Erythroblast (primary cell): Measurements from ENCODE around the gene SLC4A9.

Source experiments
- DNase-seq, 2 experiments: peaks; one replicate each; lab custom pipeline; 2025; lab: John Stamatoyannopoulos, UW
- GATA1 ChIP-seq: IDR thresholded peaks from 2 replicates; pipeline ENCODE4 v1.6.1; 2011; ENCODE audit warnings: low read depth, mild to moderate bottlenecking, control low read depth, low read length, moderate library complexity
- POLR2A ChIP-seq: IDR thresholded peaks from 2 replicates; pipeline ENCODE4 v1.6.1; 2011; ENCODE audit warnings: mild to moderate bottlenecking, low read length

SLC4A9 gene, protein sequence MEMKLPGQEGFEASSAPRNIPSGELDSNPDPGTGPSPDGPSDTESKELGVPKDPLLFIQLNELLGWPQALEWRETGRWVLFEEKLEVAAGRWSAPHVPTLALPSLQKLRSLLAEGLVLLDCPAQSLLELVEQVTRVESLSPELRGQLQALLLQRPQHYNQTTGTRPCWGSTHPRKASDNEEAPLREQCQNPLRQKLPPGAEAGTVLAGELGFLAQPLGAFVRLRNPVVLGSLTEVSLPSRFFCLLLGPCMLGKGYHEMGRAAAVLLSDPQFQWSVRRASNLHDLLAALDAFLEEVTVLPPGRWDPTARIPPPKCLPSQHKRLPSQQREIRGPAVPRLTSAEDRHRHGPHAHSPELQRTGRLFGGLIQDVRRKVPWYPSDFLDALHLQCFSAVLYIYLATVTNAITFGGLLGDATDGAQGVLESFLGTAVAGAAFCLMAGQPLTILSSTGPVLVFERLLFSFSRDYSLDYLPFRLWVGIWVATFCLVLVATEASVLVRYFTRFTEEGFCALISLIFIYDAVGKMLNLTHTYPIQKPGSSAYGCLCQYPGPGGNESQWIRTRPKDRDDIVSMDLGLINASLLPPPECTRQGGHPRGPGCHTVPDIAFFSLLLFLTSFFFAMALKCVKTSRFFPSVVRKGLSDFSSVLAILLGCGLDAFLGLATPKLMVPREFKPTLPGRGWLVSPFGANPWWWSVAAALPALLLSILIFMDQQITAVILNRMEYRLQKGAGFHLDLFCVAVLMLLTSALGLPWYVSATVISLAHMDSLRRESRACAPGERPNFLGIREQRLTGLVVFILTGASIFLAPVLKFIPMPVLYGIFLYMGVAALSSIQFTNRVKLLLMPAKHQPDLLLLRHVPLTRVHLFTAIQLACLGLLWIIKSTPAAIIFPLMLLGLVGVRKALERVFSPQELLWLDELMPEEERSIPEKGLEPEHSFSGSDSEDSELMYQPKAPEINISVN

DNA sequence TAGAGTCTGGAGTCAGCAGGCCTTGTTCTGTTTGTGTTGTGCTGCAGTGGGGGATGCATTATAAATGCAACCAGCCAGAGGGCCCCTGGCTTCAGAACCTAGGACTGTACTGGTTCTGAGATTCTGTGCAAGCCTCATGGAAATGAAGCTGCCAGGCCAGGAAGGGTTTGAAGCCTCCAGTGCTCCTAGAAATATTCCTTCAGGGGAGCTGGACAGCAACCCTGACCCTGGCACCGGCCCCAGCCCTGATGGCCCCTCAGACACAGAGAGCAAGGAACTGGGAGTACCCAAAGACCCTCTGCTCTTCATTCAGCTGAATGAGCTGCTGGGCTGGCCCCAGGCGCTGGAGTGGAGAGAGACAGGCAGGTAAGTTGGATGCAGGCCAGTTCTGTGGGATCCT, at the start of gene SLC4A9:
Gene SLC4A9, plus strand, starts transcription at position 94 of the 400 bp plus-strand sequence. Its CDS starts 43 bp downstream, at position 137.
- no peak for TF ChIP-seq POLR2A
- TF ChIP-seq GATA1, result no peak
- DNase-seq, result no peak

DNA sequence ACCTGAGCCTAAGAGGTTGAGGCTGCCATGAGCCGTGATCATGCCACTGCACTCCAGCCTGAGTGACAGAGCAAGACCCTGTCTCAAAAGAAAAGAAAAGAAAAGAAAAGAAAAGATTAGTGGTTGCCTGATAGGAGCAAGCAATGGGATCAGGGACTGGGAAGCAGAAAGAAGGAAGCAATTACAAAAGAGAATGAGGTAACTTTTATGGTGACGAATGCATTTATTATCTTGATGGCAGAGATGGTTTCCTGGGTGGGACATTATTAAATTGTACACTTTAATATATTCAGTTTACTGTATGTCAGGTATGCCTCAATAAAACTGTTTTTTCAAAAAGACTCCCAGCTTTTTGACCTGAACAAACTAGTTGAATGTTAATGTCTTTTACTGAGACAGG, 49.6 kb upstream of the SLC4A9 start:
- no peak for DNase-seq
- TF ChIP-seq POLR2A (no peak), GATA1 (no peak)

DNA sequence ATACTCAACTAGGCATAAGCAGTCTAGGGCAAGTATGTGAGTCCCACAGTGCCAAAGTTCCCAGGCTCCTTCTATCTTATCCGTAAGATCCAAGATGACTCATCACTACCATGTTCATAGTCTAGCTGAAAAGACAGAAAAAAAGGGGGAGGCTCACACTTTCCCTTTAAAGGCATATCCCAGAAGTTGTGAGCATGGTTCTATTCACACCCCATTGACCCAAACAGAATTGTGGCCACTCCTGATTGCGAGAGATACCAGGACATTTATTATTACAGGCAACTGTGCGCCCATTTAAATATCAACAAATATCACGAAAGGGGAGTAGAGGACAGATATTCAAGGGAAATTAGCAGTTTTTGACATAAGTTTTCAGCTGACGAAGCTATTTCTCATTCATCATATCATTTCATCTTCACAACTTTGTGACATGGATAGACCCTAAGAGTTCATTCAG, 49.0 kb upstream of the SLC4A9 start:
- DNase-seq, result peak in 1 of 2 experiments; percentile 11

GRCh38 chr5:140312067-140312790, 47.8 kb upstream of the SLC4A9 start:
- DNase-seq, result no peak
- TF ChIP-seq POLR2A, result no peak
- TF ChIP-seq GATA1, result no peak

More for the DNA sequence above, 49.0 kb upstream of the SLC4A9 start:
- TF ChIP-seq POLR2A (no peak), GATA1 (no peak)

- no peak for DNase-seq
- TF ChIP-seq POLR2A (no peak), GATA1 (no peak)
These were observed 47.2 kb upstream of the SLC4A9 start for GRCh38 chr5:140312791-140313189.

GRCh38 chr5:140317859-140318258, 42.1 kb upstream of the SLC4A9 start:
- DNase-seq, result no peak
- TF ChIP-seq POLR2A (no peak), GATA1 (no peak)

GRCh38 chr5:140318792-140319191, 41.2 kb upstream of the SLC4A9 start:
- TF ChIP-seq GATA1, result no peak
- TF ChIP-seq POLR2A, result no peak
- no peak for DNase-seq

DNA sequence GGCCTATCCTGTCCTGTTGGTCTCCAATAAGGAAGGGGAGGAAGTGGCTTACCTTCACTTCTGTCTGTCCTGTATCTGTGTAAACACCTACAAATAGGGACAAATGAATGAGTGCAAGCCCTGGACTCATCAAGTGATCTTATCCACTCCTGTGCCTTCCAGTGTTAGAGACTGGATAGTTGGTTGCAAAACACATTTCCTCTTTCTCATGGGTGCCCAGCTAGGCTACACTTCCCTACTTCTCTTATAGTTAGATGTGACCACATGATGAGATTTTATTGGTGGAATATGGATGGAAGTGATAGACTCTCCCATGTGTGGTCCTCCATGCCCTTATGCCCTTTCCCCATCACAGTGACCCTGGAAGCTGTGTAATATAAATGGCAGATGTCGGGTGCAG, 40.2 kb upstream of the SLC4A9 start:
- TF ChIP-seq GATA1, result no peak
- no peak for TF ChIP-seq POLR2A
- DNase-seq, result no peak

- DNase-seq, result no peak
- TF ChIP-seq POLR2A (no peak), GATA1 (no peak)
These were observed 38.2 kb upstream of the SLC4A9 start for GRCh38 chr5:140321796-140322195.

DNA sequence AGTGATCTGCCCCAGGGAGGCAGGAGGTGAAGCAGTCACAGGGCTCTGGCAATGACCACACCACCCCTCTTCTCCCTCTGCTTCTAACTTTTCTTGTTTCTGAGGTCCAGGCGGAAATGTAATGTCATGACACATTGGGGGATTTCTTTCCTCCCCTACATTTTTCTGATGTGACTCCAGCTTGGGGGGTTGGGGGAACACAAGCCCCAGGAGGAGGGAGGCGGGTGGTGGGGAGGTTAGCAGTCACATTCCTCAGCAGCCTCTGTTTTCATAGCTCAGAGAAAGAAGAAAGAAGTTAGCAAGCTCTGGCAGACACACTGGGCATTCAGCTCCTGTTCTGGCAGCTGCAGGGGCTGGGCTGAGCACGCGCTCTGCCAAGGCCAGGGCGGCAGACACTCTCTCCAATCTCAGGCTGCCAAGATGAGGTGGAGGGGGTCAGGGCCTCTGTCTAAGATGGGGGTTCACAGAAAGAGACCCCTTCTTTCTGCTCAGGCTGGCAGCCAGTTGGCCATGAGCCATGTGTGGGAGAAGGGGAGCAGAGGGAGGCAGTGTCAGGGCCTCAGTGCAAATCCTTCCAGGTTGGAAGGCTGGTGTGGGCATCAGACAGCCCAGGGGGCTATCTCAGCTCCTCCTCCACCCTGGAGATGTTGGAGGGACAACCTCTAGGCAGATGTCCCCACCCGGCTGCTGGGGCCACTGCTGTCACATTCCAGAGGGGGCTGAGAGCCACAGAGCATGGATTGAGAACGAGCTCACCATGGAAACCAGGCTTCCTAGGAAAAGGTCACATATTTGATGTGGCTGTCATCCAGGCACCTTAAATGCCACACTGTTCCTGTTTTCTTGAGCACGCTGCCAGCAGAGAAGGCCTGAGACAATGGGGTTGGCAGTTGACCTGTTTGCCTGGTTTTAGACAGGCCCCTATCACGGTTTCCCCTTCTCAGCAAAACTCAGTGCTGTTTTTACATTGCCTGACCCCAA, 37.0 kb upstream of the SLC4A9 start:
- no peak for TF ChIP-seq POLR2A
- TF ChIP-seq GATA1, result no peak
- DNase-seq, result no peak

DNA sequence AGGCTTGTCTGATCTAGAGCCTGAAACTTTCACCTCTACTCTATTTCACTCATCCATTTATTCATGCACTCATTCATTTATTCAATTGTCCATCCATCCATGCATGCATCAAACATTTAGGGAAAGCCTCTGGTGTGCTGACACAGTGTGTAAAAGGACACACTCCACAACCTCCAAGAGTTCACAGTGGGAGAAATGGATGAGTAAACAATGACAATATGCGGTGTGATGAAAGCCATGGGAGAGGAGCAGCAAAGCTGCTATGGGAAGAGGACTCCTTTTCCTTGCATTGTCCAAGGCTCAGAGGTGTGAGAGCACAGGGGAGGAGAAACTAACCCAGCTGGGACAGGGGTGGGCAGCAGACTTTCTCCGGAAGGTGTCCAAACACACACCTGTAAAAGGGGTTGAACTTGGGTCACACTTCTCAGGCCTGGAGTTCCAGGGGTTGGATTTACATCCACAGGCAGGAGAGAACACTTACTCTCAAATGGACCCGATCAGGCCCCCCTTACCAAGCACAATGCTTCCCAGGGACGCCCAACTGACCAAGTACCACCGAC, 35.9 kb upstream of the SLC4A9 start:
- TF ChIP-seq POLR2A (no peak), GATA1 (no peak)
- DNase-seq, result no peak
